ENCODE results near the gene PBX2.

The PBX2 gene

GRCh38 chr6:32185681-32186131 is 4.3 kb downstream of the PBX2 start:
- peak; percentile 64 to 67 for DNase-seq

GRCh38 chr6:32184084-32184640 is 5.8 kb downstream of the PBX2 start, which contains the start of gene AGER:
Gene AGER (minus strand): TSS chr6:32184253. CDS start chr6:32184222, 31 bp downstream.
- no peak for DNase-seq

- DNase-seq, result no peak
These were observed 6.4 kb downstream of the PBX2 start for GRCh38 chr6:32183483-32184083.

GRCh38 chr6:32183030-32183429 is 7.0 kb downstream of the PBX2 start:
- no peak for DNase-seq

DNA sequence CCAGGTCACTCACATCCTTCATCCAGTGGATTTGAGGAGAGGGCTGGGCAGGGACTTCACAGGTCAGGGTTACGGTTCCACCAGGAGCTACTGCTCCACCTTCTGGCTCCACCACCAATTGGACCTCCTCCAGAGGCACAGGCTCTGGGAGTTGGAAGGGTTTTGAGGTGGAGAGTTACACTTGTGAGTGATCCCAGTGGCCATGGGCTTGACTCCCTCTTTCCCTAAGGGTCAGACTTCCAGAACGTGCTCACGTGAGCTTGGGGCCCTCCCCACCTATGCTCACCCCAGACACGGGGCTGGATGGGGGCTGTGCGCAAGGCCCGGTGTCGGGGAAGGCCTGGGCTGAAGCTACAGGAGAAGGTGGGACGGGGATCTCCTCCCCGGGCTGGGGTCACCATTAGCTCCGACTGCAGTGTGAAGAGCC is 7.4 kb downstream of the PBX2 start:
- no peak for DNase-seq

- no peak for DNase-seq
These were observed 8.0 kb downstream of the PBX2 start for GRCh38 chr6:32181915-32182529.

GRCh38 chr6:32181148-32181702 is 8.8 kb downstream of the PBX2 start:
- no peak for DNase-seq

GRCh38 chr6:32179766-32180405 is 10.1 kb downstream of the PBX2 start:
- DNase-seq, result no peak

GRCh38 chr6:32178547-32179440 is 11.2 kb downstream of the PBX2 start:
- DNase-seq, result no peak

- DNase-seq, result peak; percentile 87 to 92
These were observed 12.0 kb downstream of the PBX2 start, which contains the start of gene RNF5 for GRCh38 chr6:32177788-32178546. Gene RNF5 (plus strand): TSS chr6:32178405. CDS start chr6:32178512, 107 bp downstream.

DNA sequence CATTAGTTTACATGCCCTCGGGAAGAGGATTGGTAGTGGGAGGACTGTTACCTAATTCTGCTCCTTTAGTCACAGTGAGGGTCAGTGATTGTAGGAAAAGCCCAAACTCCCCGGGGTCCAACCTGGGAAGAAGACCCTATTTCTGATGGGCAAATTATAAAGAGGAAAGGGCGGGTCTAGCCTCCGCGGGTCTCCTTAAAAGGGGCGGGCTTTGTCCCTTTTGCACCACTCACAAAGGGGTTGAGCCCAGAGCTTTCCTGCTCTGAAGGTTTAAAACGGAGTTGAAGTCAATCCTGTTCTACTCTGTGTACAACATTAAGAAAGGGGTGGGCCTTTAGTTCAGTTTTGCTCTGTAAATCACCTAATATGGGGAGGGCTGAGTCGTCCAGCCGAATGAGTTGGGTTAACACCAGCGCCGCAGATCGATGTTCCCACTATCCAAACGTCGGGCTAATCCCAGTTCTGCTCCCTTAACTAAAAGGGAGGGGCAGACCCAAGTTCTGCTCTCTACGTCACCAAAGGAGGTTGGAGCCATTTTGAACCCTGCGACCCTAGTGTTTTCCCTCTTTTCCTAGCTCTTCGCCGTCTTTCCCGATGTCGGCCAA is 12.7 kb downstream of the PBX2 start:
- peak; percentile 40 to 42 for DNase-seq

DNA sequence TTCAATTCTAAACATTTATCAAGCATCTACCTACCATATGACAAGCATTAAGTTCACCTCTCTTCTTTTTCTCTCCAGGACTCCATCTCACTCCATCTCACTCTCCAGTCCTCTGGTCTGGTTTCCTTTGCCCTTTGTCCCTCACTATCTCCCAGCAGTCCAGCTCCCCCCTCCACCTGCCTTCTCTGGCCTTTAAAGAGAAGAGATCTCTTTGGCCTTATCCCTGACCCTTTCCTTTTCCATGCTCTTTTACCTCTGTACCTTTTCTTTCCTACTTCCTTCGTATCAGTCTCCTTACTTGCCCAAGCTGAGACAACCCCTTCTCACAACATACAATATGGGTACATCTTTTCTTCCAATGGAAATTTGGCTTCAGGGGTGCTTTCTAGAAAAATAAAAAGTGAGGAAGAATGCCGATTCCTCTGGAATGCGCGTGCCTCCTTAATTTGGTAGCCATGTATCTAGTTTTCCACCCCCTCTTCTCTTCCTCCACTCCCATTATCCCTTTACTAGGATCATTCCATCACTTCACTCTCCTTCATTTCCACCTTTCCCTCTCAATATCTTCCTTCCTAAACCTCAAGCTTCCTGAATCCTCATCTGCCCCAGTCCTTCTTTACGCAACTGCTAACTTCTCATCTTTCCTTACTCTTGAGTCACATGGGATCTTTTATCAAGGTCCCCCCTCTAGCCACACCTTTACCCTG is 13.4 kb downstream of the PBX2 start:
- DNase-seq, result no peak

GRCh38 chr6:32175711-32176475 is 14.1 kb downstream of the PBX2 start, which contains the start of gene AGPAT1:
Gene AGPAT1 (minus strand): TSS chr6:32176084. CDS start chr6:32171496, 4,588 bp downstream.
- peak; percentile 98 for DNase-seq

- no peak for DNase-seq
These were observed 14.7 kb downstream of the PBX2 start for GRCh38 chr6:32175322-32175710.

GRCh38 chr6:32174416-32174815 is 15.6 kb downstream of the PBX2 start:
- DNase-seq, result no peak

DNA sequence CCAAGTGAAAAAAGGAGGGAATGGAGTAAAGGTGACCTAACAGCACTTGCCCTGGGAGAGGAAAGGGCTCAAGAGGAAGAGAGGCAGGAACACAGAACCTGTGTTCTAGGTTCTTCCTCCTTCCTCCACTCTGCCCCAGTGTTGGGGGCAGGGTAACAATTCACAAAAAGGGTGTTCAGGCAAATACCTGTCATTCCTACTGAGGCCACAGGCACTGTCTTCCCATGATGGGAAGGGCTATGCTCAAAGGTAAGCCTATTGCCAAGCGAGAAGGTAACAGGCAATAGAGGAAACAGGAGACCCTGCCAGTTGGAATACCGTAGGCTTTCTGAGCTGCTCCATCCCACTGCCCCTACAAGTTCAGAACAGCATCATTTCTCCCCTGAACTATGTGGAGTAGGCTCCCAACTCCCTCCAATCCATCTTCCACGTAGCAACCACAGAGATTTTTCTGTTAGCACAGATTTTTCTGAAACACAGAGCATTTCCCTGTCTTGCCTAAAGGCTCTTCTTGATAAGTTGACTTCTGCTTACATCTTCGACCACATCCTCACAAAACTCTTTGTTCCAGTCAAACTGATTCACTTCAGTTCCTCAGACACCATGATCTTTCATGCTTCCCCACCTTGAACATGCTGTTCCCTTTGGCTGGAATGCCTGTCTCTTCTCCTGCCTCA is 16.8 kb downstream of the PBX2 start:
- DNase-seq, result no peak

GRCh38 chr6:32171234-32171633 is 18.8 kb downstream of the PBX2 start:
- DNase-seq, result no peak

DNA sequence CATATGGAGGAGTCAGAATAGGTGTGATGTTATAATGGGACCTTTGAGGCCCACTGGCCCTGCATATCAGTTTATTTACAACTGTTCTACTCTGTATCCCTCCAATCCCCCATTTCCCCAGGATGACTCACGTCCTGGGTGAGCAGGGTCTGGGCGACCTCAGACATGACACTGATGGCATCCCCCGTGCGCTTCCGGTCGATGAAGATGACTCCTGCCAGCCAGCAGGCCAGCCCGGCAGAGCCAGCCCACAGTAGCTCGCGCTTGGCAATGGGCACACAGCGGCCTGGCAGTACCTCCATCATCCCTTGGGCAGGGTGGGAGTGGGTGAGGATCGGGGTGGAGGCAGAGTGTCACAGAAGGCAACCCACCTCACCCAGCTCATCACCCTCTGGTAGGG is 19.7 kb downstream of the PBX2 start:
- DNase-seq, result no peak

All from stimulated activated CD4-positive, alpha-beta T cell treated with anti-CD3 and anti-CD28 coated beads, Interleukin-2, amount 100 ng/mL, for 24 hours (primary cell).